ENCODE measurements around the gene EEFSEC.

Gene EEFSEC

GRCh38 chr3:128257632-128258031 lies 104.4 kb downstream of the EEFSEC start:
- no peak for DNase-seq
- in situ Hi-C loops (cut with MboI; ENCODE audit: low pct_unique_long_range_greater_than_20kb, low sequenced_read_pairs), result no loop called here

GRCh38 chr3:128260275-128260674 lies 107.0 kb downstream of the EEFSEC start:
- in situ Hi-C loops (cut with MboI; ENCODE audit: low pct_unique_long_range_greater_than_20kb, low sequenced_read_pairs), result no loop called here

GRCh38 chr3:128262457-128262856 lies 109.2 kb downstream of the EEFSEC start:
- no peak for DNase-seq
- in situ Hi-C loops (cut with MboI; ENCODE audit: low pct_unique_long_range_greater_than_20kb, low sequenced_read_pairs), result no loop called here

More at GRCh38 chr3:128260275-128260674, 107.0 kb downstream of the EEFSEC start:
- no peak for DNase-seq

GRCh38 chr3:128263118-128263517 lies 109.8 kb downstream of the EEFSEC start:
- DNase-seq, result no peak
- in situ Hi-C loops (cut with MboI; ENCODE audit: low pct_unique_long_range_greater_than_20kb, low sequenced_read_pairs), result no loop called here

GRCh38 chr3:128263946-128264345 lies 110.7 kb downstream of the EEFSEC start:
- no peak for DNase-seq
- in situ Hi-C loops (cut with MboI; ENCODE audit: low pct_unique_long_range_greater_than_20kb, low sequenced_read_pairs), result no loop called here

- in situ Hi-C loops (cut with MboI; ENCODE audit: low pct_unique_long_range_greater_than_20kb, low sequenced_read_pairs), result no loop called here
- DNase-seq, result no peak
Observed at GRCh38 chr3:128266453-128266852, 113.2 kb downstream of the EEFSEC start.

- DNase-seq, result no peak
- in situ Hi-C loops (cut with MboI; ENCODE audit: low pct_unique_long_range_greater_than_20kb, low sequenced_read_pairs), result no loop called here
Observed at GRCh38 chr3:128267541-128267940, 114.3 kb downstream of the EEFSEC start.

GRCh38 chr3:128269006-128269775 lies 115.9 kb downstream of the EEFSEC start:
- in situ Hi-C loops (cut with MboI; ENCODE audit: low pct_unique_long_range_greater_than_20kb, low sequenced_read_pairs), result no loop called here
- no peak for DNase-seq

GRCh38 chr3:128269796-128270195 lies 116.5 kb downstream of the EEFSEC start:
- in situ Hi-C loops (cut with MboI; ENCODE audit: low pct_unique_long_range_greater_than_20kb, low sequenced_read_pairs), result no loop called here
- no peak for DNase-seq

GRCh38 chr3:128270559-128271492 lies 117.5 kb downstream of the EEFSEC start:
- DNase-seq, result no peak
- in situ Hi-C loops (cut with MboI; ENCODE audit: low pct_unique_long_range_greater_than_20kb, low sequenced_read_pairs), result no loop called here

GRCh38 chr3:128271536-128272332 lies 118.5 kb downstream of the EEFSEC start:
- DNase-seq, result no peak
- in situ Hi-C loops (cut with MboI; ENCODE audit: low pct_unique_long_range_greater_than_20kb, low sequenced_read_pairs), result no loop called here

GRCh38 chr3:128273109-128273840 lies 120.0 kb downstream of the EEFSEC start:
- in situ Hi-C loops (cut with MboI; ENCODE audit: low pct_unique_long_range_greater_than_20kb, low sequenced_read_pairs), result no loop called here
- DNase-seq, result no peak

GRCh38 chr3:128273841-128274573 lies 120.7 kb downstream of the EEFSEC start:
- DNase-seq, result no peak
- in situ Hi-C loops (cut with MboI; ENCODE audit: low pct_unique_long_range_greater_than_20kb, low sequenced_read_pairs), result no loop called here

- no peak for DNase-seq
- in situ Hi-C loops (cut with MboI; ENCODE audit: low pct_unique_long_range_greater_than_20kb, low sequenced_read_pairs), result no loop called here
Observed at GRCh38 chr3:128274837-128275236, 121.6 kb downstream of the EEFSEC start.

GRCh38 chr3:128275316-128276145 lies 122.2 kb downstream of the EEFSEC start:
- no peak for DNase-seq
- in situ Hi-C loops (cut with MboI; ENCODE audit: low pct_unique_long_range_greater_than_20kb, low sequenced_read_pairs), result no loop called here

- in situ Hi-C loops (cut with MboI; ENCODE audit: low pct_unique_long_range_greater_than_20kb, low sequenced_read_pairs), result no loop called here
- no peak for DNase-seq
Observed at GRCh38 chr3:128276146-128276435, 122.8 kb downstream of the EEFSEC start.

GRCh38 chr3:128276577-128277183 lies 123.4 kb downstream of the EEFSEC start:
- in situ Hi-C loops (cut with MboI; ENCODE audit: low pct_unique_long_range_greater_than_20kb, low sequenced_read_pairs), result no loop called here
- DNase-seq, result no peak
